Myocyte (in vitro differentiated cells): Measurements from ENCODE around the gene LRRC74B. TPM values are rescaled to one million over a fixed set of nuclear protein-coding genes. Genes with fewer than 3 reads are reported as not detected.
"Not testable (repeated sequence)": the region's sequence is repeated elsewhere in the genome, so short reads cannot be mapped to it uniquely, and the experiment has no call there.

Experiments
- DNase-seq: peaks from one replicate; pipeline ENCODE4 v3.0.0-alpha.2; 2012; ENCODE audit warnings: low read depth
- total RNA-seq: library from RNA; depleted of rRNA; stranded (reverse); fragments of >200 nt; gene quantifications from 2 replicates; pipeline ENCODE4 v1.2.3, GENCODE V29; 2014

Gene LRRC74B
- total RNA-seq, 1 donor from 2014 or later: 0.08 TPM

DNA sequence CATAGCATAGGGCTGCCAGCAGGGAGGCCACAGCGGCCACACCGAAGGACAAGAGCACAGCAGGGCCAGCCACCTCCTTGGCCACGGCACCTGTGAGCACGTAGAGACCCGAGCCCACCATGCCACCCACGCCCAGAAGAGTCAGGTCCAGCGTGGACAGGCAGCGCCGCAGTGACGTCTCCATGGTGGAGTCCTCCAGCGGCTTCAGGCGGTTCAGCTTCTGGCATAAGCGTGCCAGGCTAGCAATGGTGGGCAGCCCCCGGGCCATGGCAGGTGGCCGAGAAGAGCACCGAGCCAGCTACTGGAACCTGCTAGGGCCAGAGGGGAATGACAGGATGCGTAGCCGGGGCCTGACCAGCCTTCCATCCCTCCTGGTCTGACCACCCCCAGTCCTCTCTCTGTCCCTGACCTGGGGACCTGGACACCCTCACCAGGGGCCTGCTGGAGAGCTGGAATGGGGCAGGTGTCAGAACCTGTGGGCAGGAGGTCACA is 14.2 kb upstream of the LRRC74B start:
- no peak for DNase-seq

DNA sequence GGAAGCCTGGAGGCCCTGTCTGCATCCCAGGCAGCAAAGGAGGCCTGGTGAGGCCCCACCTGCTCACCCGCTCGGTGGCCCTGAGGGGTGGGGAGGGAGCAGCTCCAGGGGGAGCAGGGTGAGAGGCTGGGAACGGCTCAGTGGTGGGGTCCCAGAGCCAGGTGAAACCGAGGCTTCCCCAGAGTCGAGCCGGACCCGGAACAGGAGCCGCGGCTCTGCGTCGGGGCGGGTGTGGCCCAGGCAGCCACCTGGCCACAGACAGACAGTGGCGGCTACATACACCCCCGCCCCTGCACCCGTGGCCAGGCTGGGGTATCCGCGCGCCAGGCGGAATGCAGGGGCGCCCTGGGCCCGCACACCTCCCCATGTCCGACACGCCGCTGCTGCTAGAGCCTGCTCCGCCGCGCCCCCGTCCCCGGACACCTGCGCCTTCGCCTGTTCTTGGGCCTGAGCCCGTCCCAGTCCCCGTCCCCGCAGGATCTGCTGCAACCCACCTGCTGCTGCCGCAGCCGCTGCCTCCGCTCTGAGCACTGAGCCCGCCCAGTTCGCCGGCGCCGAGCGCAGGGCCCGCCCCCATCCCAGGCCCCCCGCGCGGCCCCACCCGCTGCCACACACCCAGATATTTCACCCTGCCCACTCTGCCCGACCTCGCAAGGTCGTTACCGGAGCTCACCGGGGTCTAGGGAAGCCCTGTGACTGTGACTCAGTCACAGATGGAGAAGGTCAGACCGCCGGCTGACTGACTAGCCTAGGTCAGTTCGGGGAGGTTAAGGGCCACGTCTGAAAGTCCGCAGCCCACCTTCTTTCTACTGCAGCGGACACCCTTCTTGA is 13.5 kb upstream of the LRRC74B start, which contains the start of gene SLC7A4:
SLC7A4 (minus strand) TSS at position 525 of the 831 bp plus-strand sequence. CDS start 749 bp downstream, outside the sequence.
- DNase-seq: no peak

DNA sequence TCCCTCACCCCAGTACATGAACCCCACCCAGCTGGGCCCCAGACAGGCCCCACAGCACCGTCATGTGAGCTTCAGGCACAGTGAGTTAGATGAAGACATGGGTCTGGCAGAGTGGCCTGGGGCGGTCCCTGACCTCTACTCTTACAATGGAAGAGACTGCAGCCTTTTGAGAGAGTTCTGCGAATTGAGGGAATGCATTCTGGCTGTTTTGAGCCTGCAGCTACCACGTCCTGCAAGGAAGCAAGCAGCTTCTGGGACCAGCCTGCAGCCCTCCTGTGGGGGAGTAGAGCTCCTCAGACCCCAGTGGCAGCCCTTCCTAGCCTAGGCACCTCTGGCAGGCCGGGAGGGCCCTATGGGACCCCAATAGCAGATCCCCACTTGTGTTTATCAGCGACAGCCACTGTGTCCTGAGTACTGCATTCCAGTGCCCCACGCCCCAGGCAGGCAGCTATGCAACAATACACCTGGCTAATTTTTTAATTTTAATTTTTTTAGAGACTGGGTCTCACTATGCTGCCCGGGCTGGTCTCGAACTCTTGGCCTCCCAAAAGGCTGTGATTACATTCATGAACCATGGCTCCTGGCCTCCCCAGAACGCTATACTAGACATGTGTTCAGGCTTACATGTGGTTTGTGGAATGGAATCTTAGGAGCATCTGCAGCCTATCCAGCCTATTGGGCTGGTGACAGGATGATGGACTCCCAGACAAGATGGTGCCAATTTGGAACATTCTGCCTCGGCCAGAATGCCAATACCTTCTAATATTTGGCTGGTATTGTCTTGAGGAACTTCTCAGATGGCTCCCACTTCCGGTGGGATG is 12.7 kb upstream of the LRRC74B start:
- no peak for DNase-seq

DNA sequence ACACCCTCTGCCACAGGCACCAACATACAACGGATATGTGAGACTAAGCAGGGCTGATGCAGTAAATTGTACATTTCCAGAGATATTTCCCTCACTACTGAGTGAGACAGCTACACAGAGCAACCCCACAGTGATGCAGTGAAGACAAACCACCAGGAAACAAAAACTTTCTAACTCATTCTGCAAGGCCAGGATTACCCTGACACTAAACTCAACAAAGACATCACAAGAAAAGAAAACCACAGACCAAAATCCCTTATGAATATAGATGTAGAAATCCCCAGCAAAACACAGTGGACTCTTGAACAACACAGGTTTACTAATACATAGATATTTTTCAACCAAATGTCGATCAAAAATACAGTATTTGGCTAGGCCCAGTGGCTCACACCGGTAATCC is 11.9 kb upstream of the LRRC74B start:
- DNase-seq: no peak

DNA sequence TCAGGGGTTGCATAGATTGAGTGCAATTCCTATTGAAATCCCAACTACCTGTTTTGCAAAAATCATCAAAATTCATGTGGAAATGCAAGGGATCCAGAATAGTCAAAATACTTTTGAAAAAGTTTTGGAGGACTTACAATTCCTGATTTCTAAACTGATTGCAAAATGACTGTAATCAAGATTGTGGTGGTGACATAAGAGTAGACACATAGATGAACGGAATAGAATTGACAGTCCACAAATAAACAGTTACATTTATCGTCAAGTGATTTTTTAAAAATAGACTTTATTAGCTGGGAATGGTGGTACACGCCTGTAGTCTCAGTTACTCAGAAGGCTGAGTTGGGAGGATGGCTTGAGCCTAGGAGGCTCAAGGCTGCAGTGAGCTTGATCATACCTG is 10.8 kb upstream of the LRRC74B start:
- no peak for DNase-seq

DNA sequence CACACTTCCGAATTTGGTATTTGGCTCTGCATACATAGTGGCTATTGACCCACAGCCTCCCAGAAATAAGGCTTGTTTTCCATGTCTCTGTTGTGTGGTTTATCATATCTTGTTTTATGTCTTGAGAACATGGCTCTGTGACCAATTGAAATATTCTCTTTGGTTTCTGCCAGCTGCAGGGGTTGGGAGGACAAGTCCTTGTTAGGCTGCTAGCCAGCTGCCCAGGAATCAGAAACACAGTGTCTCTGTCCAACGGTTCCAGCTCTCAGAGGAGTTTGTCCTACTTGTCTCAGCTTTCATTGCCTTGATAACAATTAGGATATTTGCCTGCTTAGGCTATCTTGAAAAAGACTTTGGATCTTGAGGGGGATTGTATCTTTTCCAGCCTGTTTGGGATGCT is 7.3 kb upstream of the LRRC74B start:
- peak; percentile 78 for DNase-seq

DNA sequence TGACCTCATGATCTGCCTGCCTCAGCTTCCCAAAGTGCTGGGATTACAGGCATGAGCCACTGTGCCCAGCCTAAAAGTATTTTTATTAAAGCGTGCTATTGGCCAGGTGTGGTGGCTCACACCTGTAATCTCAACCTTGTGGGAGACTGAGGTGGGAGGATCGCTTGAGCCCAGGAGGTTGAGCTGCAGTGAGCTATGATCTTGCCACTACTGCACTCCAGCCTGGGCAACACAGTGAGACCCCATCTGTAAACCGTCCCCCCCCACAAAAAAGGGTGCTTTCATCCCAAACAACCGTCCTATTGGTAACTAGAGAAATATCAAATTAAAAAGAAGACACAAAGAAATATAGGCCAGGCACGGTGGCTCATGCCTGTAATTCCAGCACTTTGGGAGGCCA is 6.6 kb upstream of the LRRC74B start:
- not testable (repeated sequence) for DNase-seq

DNA sequence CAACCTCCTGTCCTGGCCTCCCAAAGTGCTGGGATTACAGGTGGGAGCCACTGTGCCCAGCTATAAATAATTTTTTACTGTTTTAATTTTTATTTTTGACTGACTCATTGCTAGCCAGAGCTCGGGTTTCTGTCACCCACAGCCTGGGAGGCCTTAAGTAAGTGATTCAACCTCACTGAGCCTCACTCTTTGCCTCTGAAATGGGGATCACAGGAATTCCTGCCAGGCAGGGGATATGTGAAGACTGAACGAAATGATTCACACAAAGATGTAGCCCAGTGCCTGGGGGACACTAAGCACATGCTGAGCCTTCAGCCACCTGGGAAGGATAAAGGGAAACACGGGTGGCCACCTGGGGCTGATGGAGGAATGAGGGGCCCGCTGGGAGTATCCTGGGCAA is 3.8 kb upstream of the LRRC74B start:
- DNase-seq: peak; percentile 73

DNA sequence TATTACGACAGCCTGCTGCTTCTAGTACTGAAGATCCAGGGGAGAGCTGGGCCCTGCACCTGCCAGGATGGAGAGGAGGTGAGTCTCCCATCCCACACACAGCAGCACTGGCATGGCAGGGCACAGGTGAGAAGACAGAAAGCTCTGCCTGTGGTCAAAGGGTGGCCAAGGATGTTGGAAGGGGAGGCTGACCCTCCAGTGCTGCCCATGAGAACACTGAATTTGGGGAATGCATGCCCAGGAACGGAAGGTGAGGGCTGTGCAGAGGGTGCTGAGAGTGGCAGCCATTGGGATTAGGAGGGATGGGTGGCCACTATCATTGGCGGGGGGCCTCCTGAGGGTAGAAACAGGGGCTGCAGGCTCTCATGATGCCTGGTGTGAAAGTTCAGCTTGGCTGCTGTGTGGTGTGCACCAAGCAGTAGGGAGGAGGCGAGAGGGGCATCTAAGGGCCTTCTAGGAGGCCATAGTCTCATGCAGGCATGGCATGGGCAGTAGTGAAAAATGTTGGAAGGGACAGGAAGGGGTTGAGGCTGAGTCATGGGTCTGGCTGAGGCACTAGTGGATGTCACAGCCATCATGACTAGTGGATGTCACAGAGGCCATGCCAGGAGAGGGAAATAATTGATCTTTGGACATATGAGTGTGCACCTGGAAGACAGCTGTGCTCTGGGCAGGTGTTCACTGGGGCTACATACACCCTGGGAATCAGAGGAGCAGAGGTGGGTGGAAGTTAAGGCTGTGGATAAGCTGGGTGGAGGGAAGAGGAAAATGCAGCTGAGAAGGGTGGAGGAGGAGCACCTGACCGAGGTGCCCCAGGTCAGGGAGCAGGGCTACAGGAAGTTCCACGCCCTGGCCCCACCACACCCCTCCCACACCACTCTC is 2.5 kb upstream of the LRRC74B start:
- no peak for DNase-seq

DNA sequence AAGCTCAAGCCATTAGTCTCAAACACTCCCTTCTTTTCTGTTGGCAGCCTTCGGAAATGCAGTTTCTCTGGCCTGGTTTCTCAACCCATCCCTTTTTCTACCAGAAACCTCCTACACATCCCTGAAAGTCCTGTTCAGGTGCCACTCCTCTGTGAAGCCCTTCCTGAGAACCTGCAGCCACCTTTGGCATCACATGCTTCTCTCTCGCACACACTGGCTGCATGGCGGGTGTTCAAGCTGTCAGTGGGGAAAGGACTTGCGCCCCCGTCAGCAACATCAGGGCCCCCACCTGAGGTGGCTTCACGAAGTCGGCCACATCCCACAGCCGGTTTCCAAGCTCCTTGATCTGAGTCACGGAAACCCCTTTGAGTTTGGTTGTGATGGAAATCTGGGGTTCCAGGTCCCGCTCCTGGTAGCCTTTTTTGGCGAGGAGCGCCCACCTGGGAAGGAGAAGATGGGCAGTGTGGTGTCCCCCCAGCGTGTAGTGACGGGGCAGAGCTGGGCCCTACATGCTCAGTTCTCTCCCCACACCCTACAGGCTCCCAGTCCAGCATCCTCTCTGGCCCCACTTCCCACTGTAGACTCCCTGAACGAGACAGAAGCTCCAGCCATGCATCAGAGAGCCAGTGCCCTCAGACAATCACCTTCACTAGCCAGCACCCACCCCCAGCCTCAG is 1.7 kb upstream of the LRRC74B start:
- DNase-seq: no peak

DNA sequence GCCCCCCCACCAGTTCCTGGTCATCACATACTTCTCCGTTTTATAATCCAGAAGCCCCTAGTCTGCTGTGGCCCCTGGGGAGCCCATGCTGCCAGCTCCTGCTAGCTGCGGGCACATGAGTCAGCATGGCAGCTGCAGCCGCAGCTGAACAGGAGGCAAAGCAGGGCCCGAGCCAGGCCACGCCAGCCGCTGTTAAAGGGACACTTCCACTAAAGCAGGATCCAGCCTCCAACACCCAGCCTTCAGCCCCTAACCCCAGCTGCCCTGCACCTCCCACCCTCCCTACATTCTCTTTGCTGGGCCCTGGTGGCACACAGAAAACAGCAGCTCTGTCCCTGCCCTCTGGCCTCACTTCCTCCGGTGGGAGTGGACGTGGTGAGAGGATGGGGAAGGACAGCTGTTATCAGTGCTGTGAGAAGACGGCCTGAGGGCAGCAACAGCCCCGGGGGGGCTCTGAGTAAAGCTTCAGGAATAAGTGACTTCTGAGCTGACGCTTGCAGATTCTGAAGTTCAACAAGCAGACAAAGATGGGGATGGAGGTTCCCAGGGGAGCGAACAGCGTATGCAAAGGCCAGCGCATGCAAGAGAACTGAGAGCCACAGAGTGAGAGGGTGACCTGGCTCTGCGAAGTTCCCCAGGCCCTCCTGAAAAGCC is 688 bp upstream of the LRRC74B start:
- DNase-seq: peak; percentile 95

DNA sequence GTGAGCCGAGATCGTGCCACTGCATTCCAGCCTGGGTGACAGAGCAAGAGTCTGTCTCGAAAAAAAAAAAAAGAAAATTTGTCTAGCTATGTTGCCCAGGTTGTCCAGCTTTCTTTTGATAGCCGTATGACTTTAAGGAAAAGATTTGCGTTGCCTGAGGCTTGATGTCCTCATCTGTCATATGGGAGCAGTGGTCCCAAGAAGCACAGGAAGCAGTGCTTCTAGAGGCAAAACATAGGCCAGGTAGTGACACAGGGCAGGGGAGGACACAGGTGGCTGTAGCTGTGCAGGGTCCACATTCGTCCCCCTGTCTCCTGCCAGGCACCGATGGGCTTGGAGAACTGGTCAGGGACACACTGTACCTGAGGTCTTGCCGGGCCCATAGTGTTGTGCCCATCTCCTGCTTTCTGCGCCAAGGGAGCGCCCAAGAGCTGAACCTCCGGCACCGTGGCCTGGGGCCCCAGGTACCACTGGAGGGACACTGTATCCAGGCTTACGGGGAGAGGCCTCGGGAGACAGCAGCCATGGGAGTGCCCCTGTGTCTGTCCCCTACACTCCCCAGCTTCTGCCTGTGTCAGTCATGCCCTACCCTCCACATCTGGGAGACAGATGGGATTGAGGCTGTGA is 1.4 kb downstream of the LRRC74B start:
- DNase-seq: no peak

DNA sequence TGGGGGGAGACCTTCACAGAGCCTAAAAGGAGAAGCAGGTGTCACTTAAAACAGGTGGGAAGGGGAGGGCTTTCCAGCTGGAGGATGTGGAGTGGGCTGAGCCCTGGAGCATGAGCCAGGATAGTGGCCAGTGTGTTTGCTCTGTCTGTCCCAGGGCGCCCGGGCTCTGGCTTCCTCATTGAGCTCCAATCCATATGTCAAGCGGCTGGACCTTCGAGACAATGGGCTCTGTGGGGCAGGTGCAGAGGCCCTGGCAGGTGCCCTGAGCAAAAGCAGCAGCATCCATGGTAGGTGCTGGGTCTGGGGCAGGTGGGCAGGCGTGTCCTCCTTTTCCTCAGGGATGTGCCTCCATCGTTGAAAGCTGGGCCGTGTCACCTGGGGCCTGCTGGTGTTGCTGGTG is 2.0 kb downstream of the LRRC74B start:
- DNase-seq: no peak

DNA sequence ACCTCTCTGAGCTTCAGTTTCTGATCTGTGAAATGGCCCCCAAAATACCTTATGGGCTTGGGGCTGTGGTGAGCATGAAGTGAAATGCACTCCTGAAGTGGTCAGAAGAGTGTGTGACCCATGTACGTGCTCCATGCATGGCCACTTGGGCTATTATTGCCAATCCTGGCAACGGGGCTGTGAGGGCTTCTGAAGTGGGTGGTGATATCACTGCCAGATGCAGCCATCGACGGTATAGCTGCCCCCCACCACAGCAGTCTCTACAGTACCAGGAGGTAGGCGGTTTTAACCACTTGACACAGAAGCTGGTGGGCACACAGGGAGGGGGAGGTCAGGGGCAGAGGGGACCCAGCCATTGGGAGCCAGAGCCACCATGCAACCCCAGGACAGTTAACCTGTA is 2.7 kb downstream of the LRRC74B start:
- not testable (repeated sequence) for DNase-seq

DNA sequence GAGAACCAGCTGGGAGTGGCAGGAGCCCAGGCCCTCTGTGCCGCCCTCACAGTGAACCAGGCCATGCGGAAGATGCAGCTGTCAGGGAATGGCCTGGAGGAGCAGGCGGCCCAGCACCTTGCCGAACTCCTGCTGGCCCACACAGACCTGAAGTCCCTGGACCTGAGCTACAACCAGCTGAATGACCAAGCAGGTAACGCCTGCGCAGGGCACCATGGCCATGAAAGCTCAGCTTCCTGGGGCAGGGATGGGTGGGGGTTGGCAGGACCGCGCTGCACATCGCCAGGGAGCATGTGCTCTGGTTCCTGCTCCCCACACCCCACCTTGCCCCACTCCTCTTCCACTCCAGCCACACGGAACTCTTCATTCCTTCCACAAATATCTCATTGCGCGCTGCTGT is 3.2 kb downstream of the LRRC74B start:
- DNase-seq: not testable (repeated sequence)

DNA sequence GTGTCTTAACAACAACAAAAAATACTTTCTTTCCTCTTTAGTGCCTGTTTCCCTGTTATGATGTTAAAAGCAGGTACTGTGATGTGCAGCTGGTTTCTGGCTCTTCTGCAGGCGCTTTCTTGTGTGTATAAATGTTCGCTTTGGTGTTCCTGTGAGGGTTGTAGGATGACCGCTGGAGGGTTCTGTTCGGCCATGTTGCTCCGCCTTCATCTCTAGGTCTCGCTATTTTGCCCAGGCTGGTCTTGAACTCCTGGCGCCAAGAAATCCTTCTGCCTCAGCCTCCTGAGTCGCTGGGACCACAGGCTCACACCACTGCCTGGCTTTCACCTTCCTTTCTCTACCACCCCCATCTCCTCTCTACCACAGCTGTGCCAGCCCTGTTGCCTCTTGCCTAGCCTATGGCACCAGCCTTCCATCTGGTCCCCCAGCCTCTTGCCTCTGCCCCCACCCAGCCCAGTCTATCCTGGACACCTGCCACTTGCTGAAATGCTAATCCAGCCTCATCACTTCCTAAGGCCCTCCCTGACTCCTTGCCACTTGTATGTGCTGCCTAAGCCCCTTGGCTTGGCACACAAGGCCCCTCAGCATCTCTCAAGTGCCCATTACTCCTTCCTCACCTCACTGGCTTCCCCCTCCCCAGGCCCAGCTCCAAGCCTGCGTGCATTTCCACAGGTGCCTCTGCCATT is 5.5 kb downstream of the LRRC74B start:
- no peak for DNase-seq

DNA sequence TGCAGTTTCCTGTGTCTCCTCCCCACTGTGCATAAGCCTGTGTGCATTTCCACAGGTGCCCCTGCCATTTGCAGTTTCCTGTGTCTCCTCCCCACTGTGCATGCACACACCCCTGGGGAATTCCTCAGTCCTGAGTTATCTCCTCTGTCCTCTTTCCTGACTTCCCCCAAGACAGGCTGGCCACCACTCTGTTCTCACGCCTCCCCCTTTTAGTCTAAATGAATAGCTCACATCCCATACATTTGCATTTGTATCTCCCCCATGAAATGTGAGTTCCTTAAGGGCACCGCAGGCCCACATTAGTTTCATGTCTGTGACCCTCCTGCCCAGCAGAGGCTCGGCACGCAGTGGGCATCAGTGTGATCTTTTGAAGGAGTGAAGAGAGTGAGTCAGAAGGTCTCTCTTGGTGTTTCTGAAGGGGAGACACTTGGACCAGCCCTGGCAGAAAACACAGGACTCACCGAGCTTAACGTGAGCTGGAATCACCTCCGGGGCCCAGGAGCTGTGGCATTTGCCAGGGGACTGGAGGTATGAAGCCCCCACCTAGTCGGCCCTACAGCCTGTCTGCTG is 6.2 kb downstream of the LRRC74B start:
- no peak for DNase-seq

DNA sequence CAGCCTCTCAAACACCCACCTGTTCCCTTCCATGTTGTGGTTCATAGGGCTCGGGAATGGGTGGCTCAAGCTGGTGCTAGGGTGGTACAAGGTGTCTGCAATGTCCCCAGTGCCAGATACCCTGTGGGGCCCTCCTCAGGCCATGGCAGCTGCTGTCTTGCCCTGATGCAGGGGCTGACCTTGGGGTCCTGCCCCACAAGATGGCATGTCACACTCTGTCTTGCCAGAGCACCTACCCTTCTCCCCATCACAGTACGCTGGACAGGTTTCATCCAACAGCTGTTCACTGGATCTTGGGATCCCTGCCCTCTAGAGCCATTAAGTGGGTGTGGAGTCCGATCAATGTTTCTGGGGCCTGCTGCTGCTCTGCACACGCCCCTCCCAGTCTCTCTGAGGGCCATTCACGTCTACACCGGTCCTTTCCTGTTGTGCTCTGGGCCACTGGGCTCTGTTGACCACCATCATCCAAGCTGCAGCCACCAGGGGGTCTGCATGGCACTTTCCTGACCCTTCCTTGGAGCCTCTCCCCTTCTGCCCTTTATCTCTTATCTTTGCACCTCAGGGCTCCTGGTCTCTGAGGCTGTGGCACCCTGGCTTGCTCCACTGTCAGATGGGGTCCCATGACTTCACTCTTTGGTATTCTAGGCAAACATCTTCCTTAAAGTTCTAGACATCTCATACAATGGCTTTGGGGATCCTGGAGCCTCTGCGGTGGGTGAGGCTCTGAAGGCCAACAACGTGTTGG is 7.1 kb downstream of the LRRC74B start:
- DNase-seq: no peak
